Left renal pelvis (tissue), 4 donors: Measurements from ENCODE around the gene CHRDL2. TPM values are rescaled to one million over a fixed set of nuclear protein-coding genes. Genes with fewer than 3 reads are reported as not detected.
A peak's percentile ranks its signal among the peaks of the same experiment; 100 is the strongest.

ENCODE experiments used
- DNase-seq, 4 donors: peaks; one replicate each; pipeline ENCODE4 v3.0.0-alpha.2; 2013; ENCODE audit warnings: low read depth in 4 of 4, low spot score in 3 of 4
- polyA plus RNA-seq, 4 donors: library from polyadenylated mRNA; unstranded; fragments of 120-200 nt; gene quantifications; one replicate each; pipeline ENCODE4 v1.2.1, GENCODE V29; 2013; ENCODE audit not compliant: insufficient read length in 4 of 4

Gene CHRDL2
- polyA plus RNA-seq, 4 donors = 0.10 to 1.00 (median 0.40) TPM

DNA sequence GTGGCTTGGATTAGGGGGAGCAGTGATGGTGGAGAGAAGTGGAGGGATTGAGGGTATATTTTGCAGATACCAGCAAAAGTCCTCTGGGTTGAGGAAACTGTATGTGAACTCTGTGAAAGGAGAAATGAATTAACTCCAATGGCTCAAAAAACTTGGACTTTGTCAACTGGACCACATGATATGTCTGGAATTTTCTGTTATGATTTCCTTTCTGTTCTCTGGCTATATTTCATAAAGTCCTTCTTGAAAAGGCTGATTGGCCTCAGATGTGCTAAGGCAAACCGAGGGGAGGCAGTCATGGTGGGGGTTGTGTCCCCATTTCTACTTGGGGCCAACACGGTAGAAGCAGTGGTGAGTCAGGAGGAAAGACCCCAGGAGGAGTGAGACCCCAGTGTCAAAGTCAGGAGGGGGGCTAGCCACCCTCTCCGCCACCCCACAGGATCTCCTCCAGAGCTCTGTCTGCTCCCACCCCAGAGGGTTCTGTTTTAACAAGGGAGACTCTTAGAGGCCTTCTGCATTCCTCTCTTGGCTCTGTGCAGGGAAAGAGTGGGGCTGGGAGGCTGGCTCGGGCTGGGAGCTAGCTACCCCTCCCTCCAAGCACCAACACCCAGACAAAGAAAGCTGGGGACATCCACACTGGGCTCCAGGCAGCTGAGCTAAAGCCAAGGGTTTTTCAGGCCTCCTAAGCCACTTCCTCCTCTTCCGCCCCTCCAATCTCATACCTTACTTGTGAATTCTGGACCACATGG lies 13.8 kb downstream of the CHRDL2 start:
- no peak for DNase-seq

DNA sequence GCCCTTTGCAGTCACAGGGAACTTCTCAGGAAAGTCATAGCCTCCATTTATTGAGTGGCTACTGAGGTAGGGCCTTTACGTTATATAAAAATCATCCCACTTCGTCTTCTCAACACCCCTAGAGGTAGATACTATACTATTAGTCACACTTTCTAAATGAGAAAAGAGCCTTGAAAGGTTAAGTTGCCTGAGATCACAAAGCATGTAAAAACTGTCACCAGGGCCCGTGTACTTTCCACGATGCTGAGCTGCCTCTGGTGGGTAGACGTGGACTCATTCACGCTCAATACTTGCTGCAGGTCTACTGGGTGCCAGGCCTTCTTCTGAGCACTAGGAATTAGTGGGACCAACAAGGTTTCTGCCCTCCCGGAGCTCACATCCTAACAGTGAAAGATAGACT lies 16.3 kb downstream of the CHRDL2 start:
- DNase-seq = no peak

DNA sequence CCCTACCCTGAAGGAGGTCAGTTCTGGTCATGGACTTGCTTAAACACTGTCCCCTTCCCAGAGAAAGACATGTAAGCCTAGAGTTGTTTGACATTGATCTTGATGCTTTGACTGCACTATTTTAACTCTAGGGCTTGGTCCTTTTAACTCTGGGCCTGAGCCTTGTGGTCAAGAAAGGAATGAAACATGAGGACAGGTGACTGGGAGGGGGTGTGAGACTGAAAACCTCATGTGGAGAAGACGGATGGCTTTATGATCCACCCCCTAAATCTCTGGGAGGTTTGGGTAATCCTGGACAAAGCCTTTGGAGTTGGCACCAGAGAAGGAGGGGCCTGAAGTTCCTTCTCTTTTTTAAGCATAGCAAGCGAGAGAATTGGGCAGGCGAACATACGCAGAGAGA lies 17.5 kb downstream of the CHRDL2 start:
- no peak for DNase-seq

DNA sequence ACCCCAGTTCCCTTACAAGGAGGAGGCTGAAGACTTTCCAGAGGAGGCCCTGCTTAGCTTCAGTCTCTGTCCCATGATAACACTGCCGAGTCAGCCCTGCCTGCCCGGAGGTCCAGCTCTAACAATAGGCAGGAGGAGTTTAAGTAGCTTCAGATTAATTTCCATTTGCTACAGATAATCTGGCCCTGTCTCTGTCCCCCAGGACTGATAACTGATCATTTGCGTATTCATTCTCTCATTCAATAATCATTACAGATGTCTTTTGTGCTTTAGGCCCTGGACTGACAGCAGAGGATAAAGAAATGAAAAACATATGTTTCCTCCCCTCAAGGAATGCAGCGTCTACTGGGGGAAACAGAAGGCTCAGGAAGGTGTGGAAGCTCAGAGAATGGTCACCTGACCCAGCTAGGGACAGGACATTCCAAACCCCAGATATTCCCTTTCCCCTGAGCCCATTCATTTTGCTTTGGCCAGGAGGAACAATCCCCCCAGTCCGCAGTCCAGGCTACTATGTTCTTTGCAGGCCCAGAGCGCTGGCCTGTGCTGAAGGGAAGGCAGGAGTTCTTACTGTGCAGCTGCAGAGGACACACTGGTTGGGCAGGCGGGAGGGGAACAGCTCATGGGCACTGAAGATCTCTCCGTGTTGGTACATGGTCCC lies 20.8 kb downstream of the CHRDL2 start:
- no peak for DNase-seq

DNA sequence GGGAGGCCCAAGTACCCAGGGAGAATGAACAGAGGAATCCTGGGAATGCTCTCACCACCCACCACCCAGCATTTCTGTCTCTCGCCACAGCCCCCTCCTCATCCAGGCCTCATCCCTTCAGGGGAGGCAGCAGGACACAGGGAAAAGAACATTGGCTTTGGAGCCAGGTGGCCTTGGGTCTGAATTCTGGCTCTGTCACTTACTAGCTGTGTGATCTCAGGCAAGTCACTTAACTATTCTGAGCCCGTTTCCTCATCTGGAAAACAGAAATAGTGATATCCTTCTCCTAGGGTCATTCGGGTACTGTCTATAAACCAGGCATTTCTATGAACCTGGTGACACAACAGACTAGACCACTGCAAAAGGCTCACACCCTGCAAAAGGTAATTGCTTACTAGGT lies 22.1 kb downstream of the CHRDL2 start:
- DNase-seq = no peak

DNA sequence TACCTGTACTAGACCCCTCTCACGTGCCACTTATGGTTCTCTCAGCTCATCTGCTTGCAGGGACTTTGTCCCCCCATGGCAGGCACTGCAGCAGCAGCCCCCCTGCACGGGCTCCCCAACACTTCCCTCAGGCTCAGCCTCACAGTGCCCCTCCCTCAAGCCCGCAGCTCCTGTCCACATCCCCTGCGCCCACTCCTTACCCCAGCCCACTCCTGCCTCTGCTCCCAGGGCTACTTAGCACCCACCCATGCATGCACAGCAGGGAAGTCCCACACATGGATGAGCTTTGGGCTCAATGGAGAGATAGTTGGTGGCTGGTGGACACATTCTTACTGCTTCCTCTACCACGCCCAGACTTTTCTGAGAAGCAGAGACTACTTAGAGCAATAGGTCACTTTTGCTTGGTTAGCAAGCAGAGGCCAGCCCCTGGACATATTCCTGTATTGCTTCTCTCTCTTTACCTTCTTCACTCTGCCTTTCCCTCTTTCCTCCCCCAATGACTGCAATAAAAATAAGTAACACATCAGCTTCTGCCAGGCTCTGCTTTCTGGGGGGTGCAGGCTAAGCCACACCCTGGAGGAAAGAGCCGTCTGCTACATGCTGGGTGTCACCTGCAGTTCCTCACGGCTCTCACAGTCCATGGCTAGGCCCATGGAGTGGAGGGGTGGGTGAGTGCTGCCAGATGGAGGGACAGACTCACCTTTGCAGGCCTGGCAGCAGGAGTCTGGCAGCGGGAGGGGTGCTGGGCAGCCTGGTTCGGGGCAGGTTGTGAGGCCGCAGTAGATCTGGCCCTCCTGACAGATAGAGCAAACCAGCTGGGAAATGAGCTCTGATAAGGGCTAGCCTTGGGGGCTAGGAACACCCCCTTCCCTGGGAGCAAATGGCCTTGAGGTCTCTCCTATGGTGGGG lies 23.4 kb downstream of the CHRDL2 start:
- no peak for DNase-seq

DNA sequence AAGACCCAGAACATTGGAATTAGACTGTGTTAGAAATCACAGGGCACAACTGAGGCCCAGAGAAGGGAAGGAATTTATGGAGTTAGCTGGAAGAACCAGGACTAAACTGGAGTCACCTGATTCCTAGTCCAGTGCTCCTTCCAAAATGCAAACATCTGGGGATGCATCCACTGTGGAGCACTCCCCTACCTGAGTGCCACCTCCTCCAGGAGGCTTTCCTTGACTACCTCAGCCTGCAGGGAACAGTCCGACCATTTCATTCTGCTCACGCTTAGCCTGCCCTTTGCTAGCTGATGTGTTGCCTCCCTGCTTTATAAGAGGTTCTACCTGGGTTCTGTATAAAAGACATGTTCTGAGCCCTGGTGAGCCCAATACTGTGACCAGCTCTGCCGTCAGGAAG lies 24.0 kb downstream of the CHRDL2 start:
- DNase-seq = no peak

DNA sequence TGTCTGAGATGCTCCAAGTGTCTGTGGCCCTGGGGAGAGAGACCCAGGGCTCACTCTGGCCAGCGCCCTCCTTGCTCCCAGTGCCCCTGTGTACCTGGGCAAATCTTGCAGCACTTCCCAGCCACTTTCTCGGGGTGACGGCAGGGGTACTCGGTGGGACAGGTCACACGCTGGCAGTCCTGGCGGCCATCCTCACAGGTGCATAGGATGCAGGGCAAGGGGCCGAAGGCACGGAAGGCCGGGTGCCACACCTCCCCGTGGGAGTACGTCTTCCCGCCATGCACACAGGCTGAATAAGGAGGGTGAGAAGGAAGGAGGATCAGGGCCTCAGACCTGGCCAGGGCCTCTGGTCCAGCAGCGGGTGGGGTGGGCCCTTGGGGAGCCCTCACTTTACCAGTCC lies 28.0 kb downstream of the CHRDL2 start:
- DNase-seq = no peak

DNA sequence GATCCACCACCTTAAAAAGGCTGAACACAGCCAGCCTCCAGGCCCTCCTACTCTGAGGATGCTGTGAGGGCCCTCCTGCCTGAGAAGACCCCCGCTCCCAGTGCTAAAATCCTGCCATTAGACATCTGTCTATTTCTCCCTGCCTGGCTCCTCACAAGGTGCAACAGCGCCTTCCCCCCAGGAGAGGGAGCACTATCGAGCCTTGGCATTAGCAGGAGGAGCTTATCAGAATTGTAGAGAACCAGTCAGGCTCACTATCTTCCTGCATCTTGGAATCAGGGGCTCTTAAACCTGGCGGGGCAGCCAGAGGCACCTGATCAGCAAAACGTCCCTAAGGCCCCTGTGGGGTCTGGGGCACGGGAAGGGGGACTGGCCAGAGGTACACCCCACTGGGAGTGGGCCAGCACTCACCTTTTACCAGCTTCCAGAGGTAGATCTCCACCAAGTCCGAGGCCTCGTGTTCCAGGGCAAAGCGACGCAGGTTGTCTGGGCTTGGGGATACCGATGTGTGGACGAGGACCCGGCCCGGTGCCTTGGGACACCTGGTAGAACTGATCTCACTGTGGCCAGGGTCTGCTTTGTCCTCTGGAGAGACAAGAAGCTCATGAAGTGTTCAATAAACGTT lies 28.7 kb downstream of the CHRDL2 start:
- DNase-seq = peak in 2 of 4 donors; percentile 47 to 62

DNA sequence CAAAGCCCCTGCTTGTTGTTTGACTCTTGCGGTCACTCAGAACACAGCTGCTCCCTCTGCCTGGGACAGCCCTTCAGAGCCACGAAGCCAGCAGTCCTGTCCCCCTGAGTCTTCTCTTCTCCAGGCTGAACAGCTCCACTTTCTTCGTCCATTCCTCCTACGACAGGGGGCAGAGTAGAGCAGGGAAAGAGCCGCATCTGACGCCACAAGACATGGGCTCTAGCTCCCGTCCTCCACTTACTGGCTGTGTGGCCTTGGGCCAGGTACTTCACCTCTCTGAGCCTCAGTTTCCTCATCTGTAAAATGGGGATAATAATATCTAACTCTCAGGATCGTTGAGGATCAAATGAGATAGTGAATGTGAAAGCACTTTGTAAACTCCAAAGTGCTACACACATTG lies 29.9 kb downstream of the CHRDL2 start:
- no peak for DNase-seq

DNA sequence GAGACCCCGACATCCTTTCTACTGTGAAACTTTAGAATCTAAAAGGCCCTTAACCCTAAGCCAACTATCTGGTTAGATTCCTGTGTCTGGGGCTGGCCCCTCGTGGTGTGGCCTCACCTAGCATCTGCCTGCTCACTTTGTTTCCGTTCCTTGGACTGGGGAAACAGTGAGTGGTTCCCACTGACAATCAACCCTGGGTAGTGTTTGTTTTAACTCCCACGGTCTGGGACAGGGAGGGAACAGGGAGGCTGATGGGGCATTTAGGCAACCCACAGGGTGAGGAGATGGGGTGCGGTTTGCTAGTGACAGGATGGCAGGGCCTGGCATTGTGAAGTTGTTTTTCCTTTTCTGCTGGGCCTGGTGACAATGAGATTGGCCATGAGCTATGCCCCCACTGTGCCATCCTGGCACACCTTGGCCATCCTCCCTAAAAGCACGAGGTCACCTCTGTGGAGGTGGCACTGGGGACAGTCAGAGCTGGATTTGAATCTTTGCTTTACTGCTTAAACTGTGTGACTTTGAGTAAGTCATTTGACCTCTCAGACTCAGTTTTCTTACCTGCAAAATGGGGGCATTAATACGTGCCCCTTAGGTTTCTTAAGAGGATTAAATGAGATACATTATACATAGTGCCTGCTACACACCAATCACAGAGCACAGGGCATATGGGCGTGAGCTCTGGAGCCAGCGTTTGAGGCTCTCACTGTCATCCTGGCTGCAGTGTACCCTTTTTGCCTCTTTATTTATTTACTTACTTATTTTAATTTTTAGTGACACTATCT lies 31.4 kb downstream of the CHRDL2 start:
- DNase-seq = no peak

DNA sequence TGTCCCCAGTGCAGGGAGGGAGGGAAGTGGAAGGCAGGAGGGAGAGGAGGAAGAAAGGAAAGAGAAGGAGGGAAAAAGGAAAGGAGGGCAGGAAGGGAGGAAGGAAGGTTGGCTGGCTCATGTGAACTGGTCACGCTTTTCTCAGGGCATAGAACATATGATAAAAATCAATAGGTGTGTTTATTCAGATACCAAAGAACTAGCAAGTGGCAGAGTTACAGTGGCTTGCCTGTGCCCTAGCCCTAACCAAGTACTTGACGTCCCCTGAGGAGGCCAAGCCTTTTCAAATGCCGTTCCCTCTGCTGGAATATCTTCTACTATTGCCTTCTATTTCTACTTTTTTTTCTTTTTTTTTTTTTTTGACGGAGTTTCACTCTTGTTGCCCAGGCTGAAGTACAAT lies 33.5 kb downstream of the CHRDL2 start:
- DNase-seq = no peak

DNA sequence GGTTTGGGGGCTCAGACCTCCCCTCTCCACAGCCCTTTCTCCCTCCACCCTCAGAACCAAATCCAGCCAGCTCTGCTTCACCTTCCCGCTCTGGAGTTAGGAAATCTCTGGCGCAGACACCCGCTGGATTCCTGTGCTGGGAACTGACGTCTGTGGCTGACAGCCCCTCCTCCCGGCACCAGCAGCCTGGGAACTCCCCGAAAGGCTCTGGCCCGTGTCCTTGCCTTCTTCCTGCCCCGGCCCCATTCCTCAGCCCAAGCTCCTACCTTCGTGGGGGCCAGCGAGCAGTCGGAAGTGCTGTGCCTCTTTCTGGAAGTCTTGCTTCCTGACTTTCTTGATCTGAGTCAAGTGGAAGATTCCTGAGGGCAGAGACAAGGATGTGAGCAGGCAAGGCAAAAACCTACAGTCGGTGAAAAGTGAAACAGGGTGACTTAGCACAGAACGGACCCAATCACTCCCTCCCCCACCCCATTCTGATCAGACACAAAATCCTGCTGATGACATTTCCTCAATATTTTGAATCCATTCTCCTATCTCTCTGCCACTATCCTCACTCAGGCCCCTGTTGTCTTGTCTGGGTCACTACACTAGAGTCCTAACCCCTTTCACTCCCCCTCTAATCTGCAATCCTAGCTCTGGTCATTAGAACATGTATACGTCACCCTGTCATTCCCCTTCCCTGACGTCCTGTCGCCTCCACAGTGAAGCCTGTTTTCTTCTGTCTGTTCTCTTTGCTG lies 34.1 kb downstream of the CHRDL2 start:
- no peak for DNase-seq

DNA sequence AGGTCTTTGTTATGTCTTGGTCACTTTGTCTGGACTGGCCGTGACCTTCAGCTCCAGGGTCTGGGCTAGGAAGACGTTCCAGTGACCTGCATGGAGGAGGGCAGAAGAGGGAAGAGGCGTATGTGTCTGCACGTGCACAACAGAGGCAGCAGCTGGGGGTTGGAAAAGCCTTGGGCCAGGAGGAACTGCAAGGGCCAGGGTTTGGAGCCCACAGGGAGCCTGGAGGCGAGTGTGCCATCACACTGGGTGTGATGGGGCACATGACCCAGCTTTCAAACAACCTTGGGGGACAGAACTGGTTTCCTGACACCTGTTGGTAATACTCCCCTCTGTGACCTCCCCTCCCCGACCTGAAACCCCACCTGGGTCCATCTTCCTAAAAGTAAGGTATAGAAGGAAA lies 34.7 kb downstream of the CHRDL2 start:
- DNase-seq = no peak

DNA sequence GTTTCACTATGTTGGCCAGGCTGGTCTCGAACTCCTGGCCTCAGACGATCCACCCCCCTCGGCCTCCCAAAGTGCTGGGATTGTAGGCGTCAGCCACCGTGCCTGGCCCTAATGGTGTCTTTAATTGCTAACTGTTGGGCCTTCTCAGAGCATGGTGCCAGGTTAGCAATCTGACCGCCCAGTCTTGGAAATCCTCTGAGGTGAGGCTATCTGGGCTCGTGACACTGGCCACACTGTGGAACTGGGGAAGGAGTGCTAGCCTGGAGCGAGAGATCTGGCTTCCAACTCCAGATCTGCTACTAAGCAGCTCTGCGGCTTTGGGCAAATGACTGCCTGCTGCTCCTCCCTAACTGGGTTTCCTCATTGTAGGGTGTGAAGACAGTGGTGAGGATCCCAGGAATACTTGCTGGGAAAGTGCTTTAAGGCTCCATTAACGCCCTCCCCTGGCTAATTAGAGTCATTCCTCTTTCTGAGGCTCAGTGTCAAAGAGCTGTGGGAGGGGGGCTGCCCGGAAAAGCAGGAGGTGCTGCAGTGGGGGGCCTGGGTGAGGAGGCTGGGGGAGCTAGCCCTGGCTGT lies 35.4 kb downstream of the CHRDL2 start:
- no peak for DNase-seq

DNA sequence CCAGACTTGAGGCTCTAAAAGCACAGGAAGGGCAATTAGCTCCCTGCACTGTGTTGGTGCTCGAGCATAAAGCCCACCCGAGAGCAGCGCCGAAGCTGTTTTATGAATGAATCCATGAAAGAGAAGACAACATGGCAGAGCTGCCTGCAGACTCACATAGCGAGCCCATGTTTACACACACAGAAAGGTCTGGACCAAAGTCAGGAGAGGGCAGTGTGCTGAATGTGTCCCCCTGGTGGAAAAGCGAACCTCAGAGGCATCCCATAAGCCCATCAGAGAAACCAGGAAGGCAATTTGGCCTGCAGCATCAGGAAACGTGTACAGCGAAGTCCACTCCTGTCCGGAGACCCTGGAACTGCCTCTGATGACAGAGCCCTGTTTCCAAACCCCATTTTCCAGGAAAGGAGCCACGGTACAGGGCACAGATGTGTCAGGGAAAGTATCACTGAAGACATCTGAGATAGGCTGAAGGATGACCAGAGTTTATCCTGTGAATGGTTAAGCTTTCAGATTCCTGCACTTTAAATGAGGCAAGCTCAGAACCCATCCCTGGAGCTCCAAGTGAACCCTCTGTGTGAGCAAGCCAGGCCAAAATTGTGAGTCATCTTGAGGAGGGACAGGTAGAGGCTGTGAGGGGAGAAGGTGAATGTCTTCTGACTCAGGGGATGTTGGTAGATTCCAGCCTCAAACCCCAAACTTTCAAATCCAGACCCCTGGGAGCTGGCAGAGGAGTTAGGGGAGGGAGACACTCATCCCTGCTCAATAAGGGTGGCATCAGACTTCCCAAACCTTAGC lies 36.9 kb downstream of the CHRDL2 start:
- DNase-seq = no peak

DNA sequence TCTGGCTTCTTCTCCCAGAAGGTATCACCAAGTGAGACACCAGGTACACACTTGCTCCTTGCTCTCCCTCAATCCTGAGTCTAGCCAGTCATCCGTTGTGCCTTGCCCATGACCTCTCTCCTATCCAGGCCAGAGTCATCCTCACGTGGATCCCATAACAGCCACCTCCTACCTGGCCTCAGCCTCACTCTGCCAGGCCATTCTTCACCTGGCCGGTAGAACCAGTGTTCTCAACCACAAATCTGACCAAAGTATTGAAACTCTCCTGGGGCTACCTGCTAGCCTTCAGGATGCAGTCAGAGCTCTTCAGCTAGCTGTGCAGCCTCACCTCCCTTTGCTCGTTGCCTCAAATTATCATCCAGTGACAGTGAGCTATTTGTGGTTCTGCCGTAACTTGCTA lies 37.7 kb downstream of the CHRDL2 start:
- no peak for DNase-seq

DNA sequence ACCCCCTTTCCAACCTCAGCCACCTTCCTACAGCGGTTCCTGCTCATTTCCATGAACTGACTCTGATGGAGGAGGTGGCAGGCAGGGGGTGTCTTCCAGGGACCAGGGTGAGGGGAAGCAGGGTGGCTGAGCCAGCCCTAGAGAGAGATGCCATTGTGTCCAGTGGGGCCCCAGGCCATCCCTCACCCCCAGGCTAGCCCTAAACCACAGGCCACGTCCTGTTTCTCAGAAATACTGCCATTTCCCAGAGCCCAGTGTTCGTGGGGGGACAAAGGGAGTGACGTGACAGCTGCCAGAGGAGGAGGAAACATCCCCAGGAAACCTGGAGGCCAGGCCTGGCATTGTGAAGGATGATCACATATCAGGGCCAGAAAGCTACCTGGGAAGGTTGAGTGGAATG lies 39.5 kb downstream of the CHRDL2 start:
- no peak for DNase-seq
